ENCODE results near the gene ZMIZ1. TPM values are rescaled to one million over a fixed set of nuclear protein-coding genes. Genes with fewer than 3 reads are reported as not detected.

Gene ZMIZ1
- total RNA-seq, 6 donors from 2014 or later, result 51.0 to 99.2 (median 91.8) TPM

- ATAC-seq (ENCODE audit: low FRiP score in 2 of 2) (no peak), DNase-seq (no peak)
- Histone ChIP-seq H3K27me3 (no peaks in the 10 kb centered on the region), H3K9me3 (no peaks in the 10 kb centered on the region), H3K4me3 (no peak overlapping the region), H3K36me3 (no peaks in the 10 kb centered on the region), H3K27ac (peak overlapping the region in 1 of 4 donors; percentile 85), H3K4me1 (peaks cover 96 to 100% (median 100%) of the 10 kb centered on the region in 4 donors)
- WGBS, 2 donors, result 74 to 75% methylated on average over 10 of the region's 10 CpGs
- TF ChIP-seq CTCF (IDR thresholded peaks at IDR 0.05) (no peak), EP300 (IDR thresholded peaks at IDR 0.05) (no peak), POLR2A (IDR thresholded peaks at IDR 0.05) (no peak), POLR2AphosphoS5 (IDR thresholded peaks at IDR 0.05) (no peak)
Observed at GRCh38 chr10:79077488-79078173, 8.9 kb downstream of the ZMIZ1 start.

GRCh38 chr10:79078367-79079053, 9.7 kb downstream of the ZMIZ1 start:
- H3K9me3 ChIP-seq, result no peaks in the 10 kb centered on the region
- no peak for TF ChIP-seq EP300 (IDR thresholded peaks at IDR 0.05)
- no peak for TF ChIP-seq CTCF (IDR thresholded peaks at IDR 0.05)
- TF ChIP-seq POLR2A (IDR thresholded peaks at IDR 0.05), result no peak
- no peak for TF ChIP-seq POLR2AphosphoS5 (IDR thresholded peaks at IDR 0.05)
- no peaks in the 10 kb centered on the region for H3K36me3 ChIP-seq
- DNase-seq, result no peak
- ATAC-seq (ENCODE audit: low FRiP score in 2 of 2), result no peak
- peaks cover 96 to 100% (median 100%) of the 10 kb centered on the region in 4 donors for H3K4me1 ChIP-seq
- H3K27me3 ChIP-seq, result no peaks in the 10 kb centered on the region
- WGBS, 2 donors, result 76 to 81% methylated on average over 8 of the region's 8 CpGs
- no peak overlapping the region for H3K4me3 ChIP-seq
- peak overlapping the region; percentile 23 to 85 (median 68) for H3K27ac ChIP-seq

- no peak for DNase-seq
Observed at GRCh38 chr10:79079054-79079397, 10.3 kb downstream of the ZMIZ1 start.

GRCh38 chr10:79079490-79080355, 11.0 kb downstream of the ZMIZ1 start:
- TF ChIP-seq POLR2A (IDR thresholded peaks at IDR 0.05) (no peak), POLR2AphosphoS5 (IDR thresholded peaks at IDR 0.05) (peak; percentile 37 to 68)
- Histone ChIP-seq H3K36me3 (no peaks in the 10 kb centered on the region), H3K4me3 (no peak overlapping the region), H3K4me1 (peaks cover 96 to 100% (median 100%) of the 10 kb centered on the region in 4 donors), H3K9me3 (no peaks in the 10 kb centered on the region), H3K27ac (peak overlapping the region; percentile 23 to 85 (median 68)), H3K27me3 (no peaks in the 10 kb centered on the region)
- 48 to 58% methylated on average over 8 to 15 of the region's 15 CpGs for WGBS, 2 donors
- DNase-seq, result peak in 1 of 2 donors; percentile 84
- ATAC-seq (ENCODE audit: low FRiP score in 2 of 2), result peak; percentile 37 to 45

More at GRCh38 chr10:79079054-79079397, 10.3 kb downstream of the ZMIZ1 start:
- TF ChIP-seq CTCF (IDR thresholded peaks at IDR 0.05) (no peak), POLR2A (IDR thresholded peaks at IDR 0.05) (no peak), POLR2AphosphoS5 (IDR thresholded peaks at IDR 0.05) (no peak), EP300 (IDR thresholded peaks at IDR 0.05) (no peak)
- peaks cover 96 to 100% (median 100%) of the 10 kb centered on the region in 4 donors for H3K4me1 ChIP-seq
- ATAC-seq (ENCODE audit: low FRiP score in 2 of 2), result no peak
- H3K9me3 ChIP-seq, result no peaks in the 10 kb centered on the region
- no peaks in the 10 kb centered on the region for H3K36me3 ChIP-seq
- H3K27ac ChIP-seq, result peak overlapping the region; percentile 23 to 85 (median 68)
- WGBS, 2 donors, result 60 to 91% methylated on average over 1 of the region's 1 CpG
- no peaks in the 10 kb centered on the region for H3K27me3 ChIP-seq
- no peak overlapping the region for H3K4me3 ChIP-seq
